HG03095 (cell line): ENCODE measurements around the gene ABHD18.
A peak's percentile ranks its signal among the peaks of the same experiment; 100 is the strongest.
"Not testable (repeated sequence)": the region's sequence is repeated elsewhere in the genome, so short reads cannot be mapped to it uniquely, and the experiment has no call there.

Experiments
- ATAC-seq: cut with Tn5 transposase; IDR thresholded peaks from one replicate; pipeline ENCODE4 v1.9.1; 2021; ENCODE audit warnings: moderate library complexity; ENCODE audit not compliant: unreplicated experiment

Gene ABHD18

GRCh38 chr4:128061566-128062536 lies 96.6 kb downstream of the ABHD18 start:
- ATAC-seq, result peak; percentile 30

DNA sequence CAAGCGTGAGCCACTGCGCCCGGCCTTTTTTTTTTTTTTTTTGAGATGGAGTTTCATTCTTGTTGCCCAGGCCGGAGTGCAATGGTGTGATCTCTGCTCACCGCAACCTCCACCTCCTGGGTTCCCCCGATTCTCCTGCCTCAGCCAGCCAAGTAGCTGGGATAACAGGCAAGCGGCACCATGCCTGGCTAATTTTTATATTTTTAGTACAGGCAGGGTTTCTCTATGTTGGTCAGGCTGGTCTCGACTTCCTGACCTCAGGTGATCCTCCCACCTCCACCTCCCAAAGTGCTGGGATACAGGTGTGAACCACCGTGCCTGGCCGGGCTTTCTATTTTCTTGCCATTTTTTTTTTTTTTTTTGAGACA lies 101.2 kb downstream of the ABHD18 start:
- ATAC-seq, result not testable (repeated sequence)

DNA sequence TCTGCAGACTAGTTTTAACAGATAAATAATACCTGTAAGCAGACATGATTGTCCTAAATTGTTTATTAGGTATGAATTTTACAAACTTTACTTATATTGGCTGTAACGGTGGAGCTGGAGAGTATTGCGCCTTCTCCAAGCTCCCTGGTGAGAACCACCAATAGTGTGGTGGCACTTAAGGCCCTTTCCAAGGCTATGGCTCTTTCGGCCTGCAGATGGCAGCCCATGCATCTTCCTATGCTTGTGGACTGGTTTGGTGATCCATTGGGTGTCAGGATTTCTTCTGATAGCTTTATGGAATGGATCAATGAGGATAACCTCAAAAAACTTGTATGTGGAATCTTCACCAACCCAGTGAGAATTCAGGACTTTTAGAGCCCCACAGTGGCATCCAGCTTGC lies 103.7 kb downstream of the ABHD18 start:
- no peak for ATAC-seq

DNA sequence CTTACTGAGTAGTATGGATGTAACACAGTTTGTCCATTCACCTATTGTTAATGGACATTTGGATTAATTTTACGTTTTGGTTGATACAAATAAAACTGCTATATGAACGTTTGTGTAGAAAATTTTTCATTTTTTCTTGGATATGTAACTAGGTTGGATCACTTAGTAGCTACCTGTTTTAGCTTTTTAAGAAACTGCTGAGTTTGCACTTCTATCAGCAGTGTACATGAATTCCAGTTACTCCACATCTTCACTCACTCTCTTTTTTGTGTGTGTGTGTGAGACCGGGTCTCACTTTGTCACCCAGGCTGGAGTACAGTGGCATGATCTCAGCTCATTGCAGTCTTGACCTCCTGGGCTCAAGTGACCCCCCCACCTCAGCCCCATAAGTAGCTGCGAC lies 111.3 kb downstream of the ABHD18 start:
- no peak for ATAC-seq
